Effector CD4-positive, alpha-beta T cell (primary cell): ENCODE data around the gene TGM6.
A peak's percentile ranks its signal among the peaks of the same experiment; 100 is the strongest.
"Not testable (repeated sequence)": the region's sequence is repeated elsewhere in the genome, so short reads cannot be mapped to it uniquely, and the experiment has no call there.

ENCODE experiments used
- DNase-seq: peaks from one replicate; pipeline ENCODE4 v3.0.0-alpha.2; 2020

The TGM6 gene

DNA sequence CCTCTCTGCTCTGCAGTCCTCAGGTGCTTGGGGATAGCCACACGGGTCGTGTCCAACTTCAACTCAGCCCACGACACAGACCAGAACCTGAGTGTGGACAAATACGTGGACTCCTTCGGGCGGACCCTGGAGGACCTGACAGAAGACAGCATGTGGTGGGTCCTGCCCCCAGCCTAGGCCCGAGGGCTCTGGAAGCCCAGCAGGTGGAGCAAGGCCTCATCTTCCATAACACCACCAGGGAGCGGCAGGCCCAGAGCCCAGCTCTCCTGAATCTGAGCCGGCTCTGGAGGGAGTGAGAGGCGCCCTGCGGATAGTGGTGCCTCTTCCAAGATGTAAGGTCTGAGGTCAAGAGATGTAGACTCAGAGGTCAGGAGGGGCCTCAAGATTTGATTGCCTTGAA lies 19.6 kb downstream of the TGM6 start:
- DNase-seq: no peak

DNA sequence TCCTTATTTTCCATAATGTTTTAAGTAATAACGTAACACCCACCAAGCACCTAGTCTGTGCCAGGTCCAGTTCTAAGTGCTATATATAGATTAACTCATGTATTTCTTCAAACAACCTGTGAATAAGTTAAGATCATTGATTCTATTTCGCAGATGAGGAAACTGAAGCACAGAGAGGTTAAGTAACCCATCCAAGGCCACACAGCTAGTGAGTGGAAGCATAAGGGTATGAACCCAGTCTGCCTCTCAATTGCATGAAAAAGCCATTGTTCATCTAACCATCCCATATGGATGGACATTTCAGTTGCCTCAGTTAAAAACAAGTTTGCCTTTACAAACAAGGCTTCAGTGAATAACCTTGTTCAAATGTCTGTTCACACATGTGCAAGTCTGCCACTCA lies 20.8 kb downstream of the TGM6 start:
- DNase-seq: no peak

DNA sequence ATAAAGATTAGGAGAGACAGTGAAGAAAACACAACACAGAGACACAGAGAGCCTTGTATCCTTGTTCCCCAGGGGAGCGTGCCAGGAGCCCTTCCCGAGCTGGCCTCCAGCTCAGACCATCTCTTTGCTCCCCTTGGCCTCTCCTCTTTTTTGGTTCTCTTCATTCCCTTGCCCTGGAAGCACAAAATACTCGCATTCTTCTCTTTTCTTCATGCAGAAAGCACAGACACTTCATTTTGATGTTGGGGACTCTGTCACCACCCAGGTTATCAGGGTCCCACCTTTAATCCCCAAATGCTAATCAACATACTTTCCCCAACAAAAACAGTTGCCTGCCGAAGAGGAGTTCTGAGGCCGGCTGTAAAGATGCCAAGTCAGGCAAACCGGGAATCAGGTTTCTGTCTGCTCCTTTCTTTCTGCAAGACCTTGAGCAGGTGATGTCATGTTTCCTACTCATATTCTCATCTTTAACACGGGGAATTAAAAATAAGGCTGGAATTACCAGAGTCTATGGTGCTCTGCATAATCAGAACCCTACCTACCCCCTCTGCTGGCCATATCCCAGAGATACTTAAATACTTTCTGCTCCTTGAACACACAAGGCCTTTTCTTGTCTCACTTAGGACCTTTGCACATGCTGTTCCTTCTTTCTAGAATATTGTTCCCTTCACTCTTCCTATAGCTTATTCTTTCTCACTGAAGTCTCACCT lies 21.7 kb downstream of the TGM6 start:
- DNase-seq: no peak

DNA sequence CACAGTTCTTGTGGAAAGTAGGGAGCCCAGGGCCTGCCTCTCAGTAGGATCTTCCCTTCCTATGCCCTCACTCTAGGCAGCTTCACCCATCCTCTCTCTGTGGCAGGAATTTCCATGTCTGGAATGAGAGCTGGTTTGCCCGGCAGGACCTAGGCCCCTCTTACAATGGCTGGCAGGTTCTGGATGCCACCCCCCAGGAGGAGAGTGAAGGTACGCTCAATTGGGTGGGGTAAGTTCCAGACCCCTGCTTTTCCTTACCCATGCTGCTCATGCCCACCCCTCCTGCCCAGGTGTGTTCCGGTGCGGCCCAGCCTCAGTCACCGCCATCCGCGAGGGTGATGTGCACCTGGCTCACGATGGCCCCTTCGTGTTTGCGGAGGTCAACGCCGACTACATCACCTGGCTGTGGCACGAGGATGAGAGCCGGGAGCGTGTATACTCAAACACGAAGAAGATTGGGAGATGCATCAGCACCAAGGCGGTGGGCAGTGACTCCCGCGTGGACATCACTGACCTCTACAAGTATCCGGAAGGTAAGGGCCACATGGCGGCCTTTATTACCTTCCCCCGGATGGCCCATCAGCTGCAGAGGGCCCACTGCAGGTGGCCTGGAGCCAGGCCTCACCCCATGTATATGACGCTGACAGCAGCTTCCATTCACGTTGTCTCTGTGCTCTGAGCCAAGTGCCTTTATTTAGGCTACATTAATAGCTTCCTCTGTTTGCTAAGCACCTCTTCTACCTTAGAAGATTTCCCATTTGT lies 22.8 kb downstream of the TGM6 start:
- DNase-seq: no peak

- DNase-seq: no peak
Measured at GRCh38 chr20:2405693-2406065, 25.0 kb downstream of the TGM6 start.

DNA sequence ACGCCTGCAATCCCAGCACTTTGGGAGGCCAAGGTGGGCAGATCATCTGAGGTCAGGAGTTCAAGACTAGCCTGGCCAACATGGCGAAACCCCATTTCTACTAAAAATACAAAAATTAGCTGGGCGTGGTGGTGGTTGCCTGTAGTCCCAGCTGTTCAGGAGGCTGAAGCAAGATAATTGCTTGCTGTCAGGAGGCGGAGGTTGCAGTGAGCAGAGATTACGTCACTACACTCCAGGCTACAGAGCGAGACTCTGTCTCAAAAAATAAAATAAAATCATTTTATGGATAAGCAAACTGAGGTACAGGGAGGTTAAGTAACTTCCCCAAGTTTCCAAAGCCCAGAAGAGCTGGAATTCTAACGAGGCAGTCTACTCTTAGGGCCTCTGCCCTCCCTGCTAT lies 26.7 kb downstream of the TGM6 start:
- not testable (repeated sequence) for DNase-seq

DNA sequence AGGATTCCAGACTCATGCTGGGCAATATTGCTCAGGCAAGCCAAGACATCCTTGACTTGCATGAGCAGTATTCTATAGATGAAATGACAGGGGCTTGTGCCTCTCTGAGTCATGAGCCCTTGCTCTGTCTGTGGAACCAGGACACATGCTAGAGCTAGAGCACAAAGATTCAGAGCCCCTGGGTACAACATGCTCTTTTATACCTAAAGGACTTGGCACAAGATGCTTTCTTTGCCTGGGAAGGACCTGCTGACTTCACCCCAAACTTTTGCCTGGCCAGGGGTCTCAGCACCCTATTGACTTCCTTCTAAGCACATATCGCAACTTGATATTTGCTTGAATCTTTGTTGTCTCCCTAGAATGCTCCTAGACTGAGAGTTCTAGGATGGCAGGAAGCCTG lies 27.4 kb downstream of the TGM6 start:
- DNase-seq: no peak

- DNase-seq: no peak
Measured at GRCh38 chr20:2416541-2417212, 36.0 kb downstream of the TGM6 start.

DNA sequence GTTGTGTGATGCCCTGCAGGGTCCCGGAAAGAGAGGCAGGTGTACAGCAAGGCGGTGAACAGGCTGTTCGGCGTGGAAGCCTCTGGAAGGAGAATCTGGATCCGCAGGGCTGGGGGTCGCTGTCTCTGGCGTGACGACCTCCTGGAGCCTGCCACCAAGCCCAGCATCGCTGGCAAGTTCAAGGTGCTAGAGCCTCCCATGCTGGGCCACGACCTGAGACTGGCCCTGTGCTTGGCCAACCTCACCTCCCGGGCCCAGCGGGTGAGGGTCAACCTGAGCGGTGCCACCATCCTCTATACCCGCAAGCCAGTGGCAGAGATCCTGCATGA lies 36.5 kb downstream of the TGM6 start:
- DNase-seq: no peak

DNA sequence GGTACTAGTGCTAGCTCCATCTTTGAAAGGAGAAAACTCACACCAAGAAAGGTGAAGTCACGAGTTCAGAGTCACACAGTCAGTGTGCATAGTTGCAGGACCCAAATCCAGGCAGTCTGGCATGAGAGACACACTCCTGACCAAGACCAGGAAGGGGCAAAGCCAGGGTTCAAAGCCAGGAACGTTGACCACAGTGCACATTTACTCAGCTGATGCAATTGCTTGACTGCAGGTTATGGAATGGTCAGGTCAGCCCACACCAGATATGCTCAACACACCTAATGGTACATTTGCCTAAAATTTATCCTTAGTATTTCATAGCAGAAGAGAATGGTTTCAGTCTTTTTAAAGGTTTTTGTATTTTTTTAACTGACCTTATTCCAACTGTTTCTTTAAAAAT lies 37.7 kb downstream of the TGM6 start:
- DNase-seq: no peak

DNA sequence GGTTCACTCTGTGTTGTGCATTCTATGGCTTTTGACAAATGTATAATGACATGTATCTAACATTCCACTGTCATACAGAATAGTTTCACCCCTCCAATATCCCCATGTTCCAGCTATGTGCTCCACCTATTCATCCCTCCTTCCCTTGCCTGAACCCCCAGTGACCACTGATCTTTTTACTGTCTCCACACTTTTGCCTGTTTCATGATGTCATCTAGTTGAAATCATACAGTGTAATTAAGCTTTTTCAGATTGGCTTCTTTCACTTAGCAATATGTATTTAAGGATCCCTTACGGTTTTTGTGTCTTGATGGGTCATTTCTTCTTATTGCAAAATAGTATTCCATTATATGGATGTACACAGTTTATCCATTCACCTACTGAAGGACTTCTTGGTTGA lies 39.8 kb downstream of the TGM6 start:
- DNase-seq: no peak

GRCh38 chr20:2421247-2421646 lies 40.5 kb downstream of the TGM6 start:
- DNase-seq: no peak

DNA sequence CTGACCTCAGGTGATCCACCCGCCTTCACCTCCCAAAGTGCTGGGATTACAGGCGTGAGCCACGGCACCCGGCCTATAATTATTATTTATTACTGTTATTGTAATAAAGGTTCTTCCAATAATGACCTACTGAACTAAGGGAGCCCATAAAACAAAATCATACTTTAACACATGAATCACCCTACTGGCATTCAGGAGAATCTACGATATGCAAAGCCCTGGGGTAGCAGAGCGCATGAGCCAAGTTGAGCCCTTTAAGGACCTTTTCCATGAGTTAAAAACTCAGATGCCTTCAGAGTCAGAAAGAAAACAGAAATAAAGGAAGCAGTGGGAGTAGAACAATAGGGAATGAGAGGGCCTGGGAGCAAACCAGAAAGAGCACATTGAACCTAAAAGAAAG lies 48.4 kb downstream of the TGM6 start:
- DNase-seq: no peak

GRCh38 chr20:2430538-2430937 lies 49.8 kb downstream of the TGM6 start:
- DNase-seq: no peak

DNA sequence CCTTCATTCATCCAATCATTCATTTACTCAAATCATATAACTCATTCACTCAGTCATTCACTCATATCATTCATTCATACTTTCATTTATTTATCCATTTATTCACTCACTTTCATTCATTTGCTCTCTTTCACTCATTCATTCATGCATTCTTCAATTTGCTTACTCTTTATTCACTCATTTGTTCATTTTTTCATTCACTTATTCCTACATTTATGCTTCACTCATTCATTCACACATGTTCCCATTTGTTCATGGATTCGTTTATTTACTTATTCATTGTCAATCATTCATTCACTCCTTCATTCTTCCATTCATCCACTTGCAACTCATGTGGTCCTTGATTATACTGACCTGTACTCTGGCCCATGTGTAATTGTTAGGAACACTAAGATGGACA lies 50.5 kb downstream of the TGM6 start:
- no peak for DNase-seq

- no peak for DNase-seq
Measured at GRCh38 chr20:2446845-2447244, 66.1 kb downstream of the TGM6 start.

DNA sequence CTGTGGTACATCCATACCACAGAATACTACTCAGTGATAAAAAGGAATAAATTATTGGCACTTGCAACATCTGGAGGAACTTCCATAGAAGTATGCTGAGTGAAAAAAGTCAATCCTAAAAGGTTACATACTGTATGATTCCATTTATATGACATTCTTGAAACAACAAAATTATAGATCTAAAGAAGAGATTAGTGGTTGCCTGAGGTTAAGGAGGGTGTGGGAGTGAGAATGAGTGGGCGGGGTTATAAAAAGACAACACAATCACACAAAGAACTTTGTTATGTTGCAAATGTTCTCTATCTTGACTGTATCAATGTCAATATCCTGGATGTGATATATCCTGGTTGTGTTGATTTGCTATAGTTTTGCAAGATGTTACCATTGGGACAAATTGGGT lies 68.7 kb downstream of the TGM6 start:
- no peak for DNase-seq

- DNase-seq: no peak
Measured at GRCh38 chr20:2451422-2451821, 70.7 kb downstream of the TGM6 start.

DNA sequence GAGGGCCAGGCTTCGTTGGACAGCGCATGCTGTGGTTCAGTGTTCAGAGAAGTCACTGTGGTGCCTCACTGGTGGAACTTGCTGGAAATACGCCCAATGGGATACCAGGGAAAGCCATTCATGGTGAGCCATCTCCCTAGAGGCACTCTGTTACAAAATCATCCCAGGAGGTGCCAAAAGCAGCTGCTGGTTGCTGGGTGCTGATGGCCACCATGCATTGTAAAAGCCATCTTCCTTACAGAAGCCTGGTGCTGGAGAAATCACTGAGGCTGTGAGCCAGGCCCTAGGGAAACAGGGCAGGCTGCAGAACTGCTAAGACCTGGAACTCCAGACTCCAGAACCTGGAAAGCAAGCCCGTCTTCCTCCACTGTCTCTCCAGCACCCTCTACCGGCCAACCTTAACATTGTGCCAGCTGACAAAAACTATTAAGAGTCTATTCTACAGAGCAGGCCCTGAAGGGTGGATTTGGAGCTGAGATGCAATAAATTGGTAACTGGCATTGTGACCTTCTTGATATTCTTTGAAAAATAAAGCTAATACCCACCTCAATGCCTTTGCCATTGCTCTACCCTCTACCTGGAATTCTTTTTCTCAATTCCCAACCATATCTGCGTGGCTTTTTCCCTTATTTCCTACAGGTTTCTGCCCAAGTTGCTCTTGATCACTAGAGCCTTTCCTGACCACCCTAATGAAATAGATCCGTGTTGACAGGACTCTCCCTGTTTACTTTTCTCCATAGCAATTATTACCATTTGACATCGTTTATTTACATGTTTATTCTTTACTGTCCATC lies 71.4 kb downstream of the TGM6 start:
- DNase-seq: peak; percentile 42

- DNase-seq: no peak
Measured at GRCh38 chr20:2453792-2454191, 73.1 kb downstream of the TGM6 start.

GRCh38 chr20:2455771-2456497 lies 75.2 kb downstream of the TGM6 start:
- no peak for DNase-seq

DNA sequence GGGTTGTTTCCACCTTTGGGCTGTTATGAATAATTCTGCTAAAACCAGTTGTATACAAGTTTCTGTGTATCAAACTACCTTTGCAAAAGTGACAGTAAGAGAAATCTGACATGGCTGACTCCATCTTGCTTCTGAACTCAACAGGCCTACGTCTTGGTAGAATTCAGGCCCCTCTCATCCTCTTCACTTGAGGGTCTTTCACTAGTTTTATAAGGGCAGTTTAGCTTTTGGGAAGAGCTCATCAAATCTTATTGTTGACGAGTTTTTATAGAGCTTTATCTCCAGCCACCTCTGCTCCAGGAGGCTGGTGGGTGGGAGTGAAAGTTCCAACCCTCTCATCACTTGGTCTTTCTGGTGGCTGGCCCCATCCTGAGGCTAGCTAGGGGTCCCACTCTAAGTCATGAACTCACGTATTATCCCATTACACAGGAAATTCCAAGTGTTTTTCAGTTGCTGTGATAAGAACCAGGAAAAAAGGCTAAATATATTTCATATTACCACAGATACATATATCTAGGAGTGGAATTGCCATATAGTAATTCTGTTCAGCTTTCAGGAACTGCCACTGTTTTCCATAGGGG lies 78.3 kb downstream of the TGM6 start:
- DNase-seq: no peak
